ENCODE results near the gene ATP8A2. TPM values are rescaled to one million over a fixed set of nuclear protein-coding genes. Genes with fewer than 3 reads are reported as not detected.

Gene ATP8A2
- total RNA-seq, 1 donor from 2014 or later = 1.9 TPM

DNA sequence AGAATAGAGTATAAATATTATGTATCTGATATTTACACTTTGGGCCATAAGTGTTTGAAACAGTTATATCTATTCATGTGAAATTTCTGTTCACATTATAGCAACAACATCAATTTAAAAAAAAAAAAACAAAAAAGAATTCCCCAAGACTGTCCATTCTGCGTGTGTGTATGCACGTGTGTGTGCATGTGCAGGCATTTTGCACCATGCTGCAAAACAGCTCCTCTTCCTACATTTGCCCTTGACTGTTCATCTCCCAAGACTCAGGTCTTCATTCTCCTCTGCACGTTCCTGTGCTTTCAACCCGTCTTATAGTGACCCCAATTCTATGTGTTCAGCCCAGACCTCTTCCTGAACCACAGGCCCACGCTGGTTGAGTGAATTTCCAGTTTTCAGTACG is 530.7 kb downstream of the ATP8A2 start:
- Mint-ChIP-seq H3K36me3 (ENCODE audit: low read depth) (no peaks in the 10 kb centered on the region), H3K4me3 (ENCODE audit: unreplicated experiment) (no peak overlapping the region), H3K27ac (ENCODE audit: unreplicated experiment) (no peak overlapping the region), H3K9me3 (ENCODE audit: low read depth) (peaks cover 6% of the 10 kb centered on the region), H3K27me3 (ENCODE audit: low read depth) (no peaks in the 10 kb centered on the region), H3K4me1 (ENCODE audit: low read depth) (peaks cover 3% of the 10 kb centered on the region)
- TF ChIP-seq, protein P1, sequence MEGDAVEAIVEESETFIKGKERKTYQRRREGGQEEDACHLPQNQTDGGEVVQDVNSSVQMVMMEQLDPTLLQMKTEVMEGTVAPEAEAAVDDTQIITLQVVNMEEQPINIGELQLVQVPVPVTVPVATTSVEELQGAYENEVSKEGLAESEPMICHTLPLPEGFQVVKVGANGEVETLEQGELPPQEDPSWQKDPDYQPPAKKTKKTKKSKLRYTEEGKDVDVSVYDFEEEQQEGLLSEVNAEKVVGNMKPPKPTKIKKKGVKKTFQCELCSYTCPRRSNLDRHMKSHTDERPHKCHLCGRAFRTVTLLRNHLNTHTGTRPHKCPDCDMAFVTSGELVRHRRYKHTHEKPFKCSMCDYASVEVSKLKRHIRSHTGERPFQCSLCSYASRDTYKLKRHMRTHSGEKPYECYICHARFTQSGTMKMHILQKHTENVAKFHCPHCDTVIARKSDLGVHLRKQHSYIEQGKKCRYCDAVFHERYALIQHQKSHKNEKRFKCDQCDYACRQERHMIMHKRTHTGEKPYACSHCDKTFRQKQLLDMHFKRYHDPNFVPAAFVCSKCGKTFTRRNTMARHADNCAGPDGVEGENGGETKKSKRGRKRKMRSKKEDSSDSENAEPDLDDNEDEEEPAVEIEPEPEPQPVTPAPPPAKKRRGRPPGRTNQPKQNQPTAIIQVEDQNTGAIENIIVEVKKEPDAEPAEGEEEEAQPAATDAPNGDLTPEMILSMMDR (IDR thresholded peaks at IDR 0.05) = no peak
- DNase-seq (ENCODE audit: low spot score) = no peak

DNA sequence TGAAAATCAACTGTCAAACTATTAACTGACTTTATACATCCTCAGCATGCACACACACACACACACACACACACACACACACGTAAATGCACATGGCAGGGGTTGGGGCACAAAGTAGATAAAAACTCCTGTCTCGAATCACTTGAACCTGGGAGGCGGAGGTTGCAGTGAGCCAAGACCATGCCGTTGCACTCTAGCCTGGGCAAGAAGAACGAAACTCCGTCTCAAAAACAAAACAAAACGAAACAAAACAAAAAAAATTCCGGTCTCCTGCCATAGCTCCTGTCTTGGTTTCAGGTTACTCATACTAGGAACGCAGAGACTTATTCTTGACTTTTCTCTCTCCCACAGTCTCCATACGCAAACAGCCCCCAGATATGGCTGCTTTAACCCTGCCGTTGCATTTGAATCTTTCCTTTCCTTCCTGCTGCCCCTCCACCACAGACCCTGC is 531.1 kb downstream of the ATP8A2 start:
- peaks cover 3% of the 10 kb centered on the region for H3K4me1 Mint-ChIP-seq (ENCODE audit: low read depth)
- TF ChIP-seq, protein P1 (IDR thresholded peaks at IDR 0.05) = no peak
- no peaks in the 10 kb centered on the region for H3K27me3 Mint-ChIP-seq (ENCODE audit: low read depth)
- H3K36me3 Mint-ChIP-seq (ENCODE audit: low read depth) = no peaks in the 10 kb centered on the region
- H3K4me3 Mint-ChIP-seq (ENCODE audit: unreplicated experiment) = no peak overlapping the region
- DNase-seq (ENCODE audit: low spot score) = no peak
- H3K9me3 Mint-ChIP-seq (ENCODE audit: low read depth) = peaks cover under 1% of the 10 kb centered on the region
- no peak overlapping the region for H3K27ac Mint-ChIP-seq (ENCODE audit: unreplicated experiment)

DNA sequence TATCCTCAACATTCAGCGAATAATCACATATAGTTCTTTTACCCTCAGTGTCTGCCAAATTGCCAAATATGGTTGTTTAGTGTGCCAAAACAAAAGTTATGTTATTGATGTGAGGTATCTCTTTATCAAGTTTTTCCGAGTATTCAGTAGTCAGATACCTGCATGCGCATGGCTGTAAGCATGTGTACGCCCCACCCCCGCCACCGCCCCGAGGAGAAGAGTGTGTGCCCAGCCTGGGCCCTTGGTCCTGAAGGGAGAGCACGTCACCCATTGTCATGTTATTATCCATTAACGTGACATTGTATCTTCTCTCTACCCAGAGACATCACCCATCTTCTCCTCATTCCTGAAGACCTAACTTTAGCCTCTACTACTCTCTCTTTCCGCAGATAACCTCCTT is 533.1 kb downstream of the ATP8A2 start:
- no peak for DNase-seq (ENCODE audit: low spot score)
- no peaks in the 10 kb centered on the region for H3K9me3 Mint-ChIP-seq (ENCODE audit: low read depth)
- H3K36me3 Mint-ChIP-seq (ENCODE audit: low read depth) = no peaks in the 10 kb centered on the region
- no peak overlapping the region for H3K27ac Mint-ChIP-seq (ENCODE audit: unreplicated experiment)
- H3K4me3 Mint-ChIP-seq (ENCODE audit: unreplicated experiment) = no peak overlapping the region
- H3K27me3 Mint-ChIP-seq (ENCODE audit: low read depth) = no peaks in the 10 kb centered on the region
- TF ChIP-seq, protein P1 (IDR thresholded peaks at IDR 0.05) = no peak
- H3K4me1 Mint-ChIP-seq (ENCODE audit: low read depth) = peaks cover 10% of the 10 kb centered on the region

DNA sequence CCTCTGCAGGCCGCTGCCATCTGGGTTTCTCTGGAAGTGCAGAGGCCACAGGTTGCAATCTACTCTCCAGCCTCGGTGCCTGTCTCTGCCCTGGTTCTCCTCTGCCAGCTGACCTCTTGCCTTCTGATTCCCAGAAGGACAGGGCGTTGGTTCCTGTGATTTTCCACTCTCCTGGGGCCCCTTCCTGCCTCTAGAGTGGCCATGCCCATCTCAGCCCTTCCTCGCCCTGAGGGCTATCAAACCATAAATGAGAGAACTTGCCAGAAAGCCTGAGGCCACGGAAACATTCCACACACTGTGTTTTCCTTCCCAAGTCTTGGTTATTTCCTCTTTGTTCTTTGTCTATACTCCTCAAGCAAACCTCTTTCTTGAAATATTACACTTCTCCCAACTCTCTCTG is 533.8 kb downstream of the ATP8A2 start:
- peak; percentile 65 for DNase-seq (ENCODE audit: low spot score)
- peaks cover 10% of the 10 kb centered on the region for H3K4me1 Mint-ChIP-seq (ENCODE audit: low read depth)
- H3K9me3 Mint-ChIP-seq (ENCODE audit: low read depth) = no peaks in the 10 kb centered on the region
- H3K27ac Mint-ChIP-seq (ENCODE audit: unreplicated experiment) = no peak overlapping the region
- TF ChIP-seq, protein P1 (IDR thresholded peaks at IDR 0.05) = no peak
- no peaks in the 10 kb centered on the region for H3K36me3 Mint-ChIP-seq (ENCODE audit: low read depth)
- no peaks in the 10 kb centered on the region for H3K27me3 Mint-ChIP-seq (ENCODE audit: low read depth)
- H3K4me3 Mint-ChIP-seq (ENCODE audit: unreplicated experiment) = no peak overlapping the region

DNA sequence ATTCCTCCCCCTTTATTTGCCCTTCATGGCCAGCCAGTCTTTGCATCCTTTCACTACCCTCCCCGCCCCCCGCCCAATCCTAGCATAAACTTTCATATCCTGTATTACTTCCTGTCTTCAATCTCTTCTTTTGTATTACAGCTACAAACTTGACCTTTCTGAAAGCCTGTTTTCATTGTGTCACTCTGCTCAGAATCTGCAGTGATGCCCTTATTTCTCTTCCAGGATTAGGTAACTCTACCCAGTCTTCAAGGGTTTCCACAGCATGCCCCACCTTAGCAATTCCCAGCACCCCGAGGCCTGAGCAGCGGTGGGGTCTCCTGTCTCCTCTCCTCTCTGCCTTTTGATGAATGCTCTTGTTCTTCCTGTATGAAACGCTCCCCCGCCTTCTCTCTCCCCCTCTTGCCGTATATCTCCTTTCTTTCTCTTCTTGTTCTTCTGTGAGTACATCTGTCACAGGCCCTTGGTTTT is 534.5 kb downstream of the ATP8A2 start:
- TF ChIP-seq, protein P1 (IDR thresholded peaks at IDR 0.05) = no peak
- peaks cover 6% of the 10 kb centered on the region for H3K4me1 Mint-ChIP-seq (ENCODE audit: low read depth)
- H3K27ac Mint-ChIP-seq (ENCODE audit: unreplicated experiment) = no peak overlapping the region
- H3K36me3 Mint-ChIP-seq (ENCODE audit: low read depth) = no peaks in the 10 kb centered on the region
- H3K9me3 Mint-ChIP-seq (ENCODE audit: low read depth) = no peaks in the 10 kb centered on the region
- no peak for DNase-seq (ENCODE audit: low spot score)
- no peak overlapping the region for H3K4me3 Mint-ChIP-seq (ENCODE audit: unreplicated experiment)
- H3K27me3 Mint-ChIP-seq (ENCODE audit: low read depth) = no peaks in the 10 kb centered on the region

Data from chondrocyte (in vitro differentiated cells).